MM.1S (cell line): ENCODE results near the gene APBB3.

ENCODE experiments used
- DNase-seq: peaks from one replicate; pipeline ENCODE4 v3.0.0-alpha.2; 2015
- H2AFZ ChIP-seq: fragments of 300-600 bp; sonication (generic); 2 replicates; pipeline ENCODE4 v1.6.0; 2016; ENCODE audit warnings: antibody characterized with exemption, low read length
- H3F3A ChIP-seq: fragments of 300-600 bp; sonication (generic); 2 replicates; pipeline ENCODE4 v1.6.1; 2016; ENCODE audit warnings: mild to moderate bottlenecking, antibody characterized with exemption, low read length, moderate library complexity, mixed read lengths; ENCODE audit not compliant: insufficient read depth
- H3K27ac ChIP-seq: fragments of 300-600 bp; sonication (generic); 2 replicates; pipeline ENCODE4 v1.5.1; 2016; ENCODE audit warnings: mild to moderate bottlenecking, low read length
- H3K27me3 ChIP-seq: fragments of 300-600 bp; sonication (generic); replicated peaks from 2 replicates; pipeline ENCODE4 v1.6.0; 2016; ENCODE audit warnings: low read length; ENCODE audit not compliant: insufficient read depth
- H3K36me3 ChIP-seq: fragments of 300-600 bp; sonication (generic); replicated peaks from 2 replicates; pipeline ENCODE4 v1.6.1; 2016; ENCODE audit warnings: mild to moderate bottlenecking, low read length, mixed read lengths; ENCODE audit not compliant: insufficient read depth
- H3K4me1 ChIP-seq: fragments of 300-600 bp; sonication (generic); 2 replicates; pipeline ENCODE4 v1.6.1; 2016; ENCODE audit warnings: low read length, mixed read lengths
- H3K4me2 ChIP-seq: fragments of 300-600 bp; sonication (generic); 2 replicates; pipeline ENCODE4 v1.6.0; 2016; ENCODE audit warnings: low read depth, low read length
- H3K4me3 ChIP-seq: fragments of 300-600 bp; sonication (generic); 2 replicates; pipeline ENCODE4 v1.5.1; 2016; ENCODE audit warnings: low read length, mixed read lengths
- H3K79me2 ChIP-seq: fragments of 300-600 bp; sonication (generic); 2 replicates; pipeline ENCODE4 v1.6.1; 2016; ENCODE audit warnings: mixed run types, low read length, mixed read lengths
- H3K9ac ChIP-seq: fragments of 300-600 bp; sonication (generic); 2 replicates; pipeline ENCODE4 v1.6.1; 2016; ENCODE audit warnings: low read length, mixed read lengths
- H3K9me2 ChIP-seq: fragments of 300-600 bp; sonication (generic); replicated peaks from 2 replicates; pipeline ENCODE4 v1.6.1; 2016; ENCODE audit warnings: mild to moderate bottlenecking, low read length, mixed read lengths; ENCODE audit not compliant: insufficient read depth
- H3K9me3 ChIP-seq: fragments of 300-600 bp; sonication (generic); replicated peaks from 2 replicates; pipeline ENCODE4 v1.6.1; 2016; ENCODE audit warnings: mild to moderate bottlenecking, low read length, mixed read lengths; ENCODE audit not compliant: insufficient read depth
- H4K20me1 ChIP-seq: fragments of 300-600 bp; sonication (generic); 2 replicates; pipeline ENCODE4 v1.6.1; 2016; ENCODE audit warnings: mild to moderate bottlenecking, low read length, moderate library complexity, mixed read lengths; ENCODE audit not compliant: insufficient read depth
- CTCF ChIP-seq: fragments of 300-600 bp; sonication (generic); IDR thresholded peaks from 2 replicates; pipeline ENCODE4 v1.5.1; 2016; ENCODE audit warnings: antibody characterized with exemption, low read length, mixed read lengths
- EZH2 ChIP-seq: fragments of 300-600 bp; sonication (generic); optimal IDR thresholded peaks from 2 replicates; pipeline ENCODE3; 2017; ENCODE audit warnings: low read depth, mild to moderate bottlenecking, antibody characterized with exemption, low read length, mixed read lengths
- EZH2phosphoT487 ChIP-seq: fragments of 300-600 bp; sonication (generic); IDR thresholded peaks from 2 replicates; pipeline ENCODE4 v1.6.1; 2018; ENCODE audit warnings: antibody characterized with exemption, low read length

Gene APBB3

GRCh38 chr5:140568443-140569063 lies 4.2 kb upstream of the APBB3 start:
- H3K4me1 ChIP-seq = peaks cover 40% of the 10 kb centered on the region
- H3K79me2 ChIP-seq = peaks cover 46% of the 10 kb centered on the region
- no peak overlapping the region; the same call in 1 of the 2 replicates for H3K4me3 ChIP-seq
- no peaks in the 10 kb centered on the region for H3K9me2 ChIP-seq
- no peak for DNase-seq
- H3K9me3 ChIP-seq = no peaks in the 10 kb centered on the region
- no peaks in the 10 kb centered on the region for H3K36me3 ChIP-seq
- H3K27me3 ChIP-seq = no peaks in the 10 kb centered on the region
- peak overlapping the region; percentile 40; the same call in 1 of the 2 replicates for H3K9ac ChIP-seq
- TF ChIP-seq EZH2phosphoT487 = no peak
- no peak for TF ChIP-seq CTCF
- TF ChIP-seq EZH2 = no peak
- no peak overlapping the region for H2AFZ ChIP-seq
- H3K4me2 ChIP-seq = peak overlapping the region; percentile 65
- H3K27ac ChIP-seq = peak overlapping the region; percentile 70
- H3F3A ChIP-seq = peaks cover 18% of the 10 kb centered on the region
- no peaks in the 10 kb centered on the region for H4K20me1 ChIP-seq

DNA sequence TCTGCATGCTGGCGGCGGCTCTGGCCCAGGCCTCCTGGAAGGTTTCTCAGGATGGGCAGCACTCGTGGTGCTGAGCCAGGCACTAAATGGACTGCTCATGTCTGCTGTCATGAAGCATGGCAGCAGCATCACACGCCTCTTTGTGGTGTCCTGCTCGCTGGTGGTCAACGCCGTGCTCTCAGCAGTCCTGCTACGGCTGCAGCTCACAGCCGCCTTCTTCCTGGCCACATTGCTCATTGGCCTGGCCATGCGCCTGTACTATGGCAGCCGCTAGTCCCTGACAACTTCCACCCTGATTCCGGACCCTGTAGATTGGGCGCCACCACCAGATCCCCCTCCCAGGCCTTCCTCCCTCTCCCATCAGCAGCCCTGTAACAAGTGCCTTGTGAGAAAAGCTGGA lies 3.5 kb upstream of the APBB3 start:
- no peak overlapping the region for H3K4me2 ChIP-seq
- peaks cover 46% of the 10 kb centered on the region for H3K79me2 ChIP-seq
- H3K27me3 ChIP-seq = no peaks in the 10 kb centered on the region
- H3K9me3 ChIP-seq = no peaks in the 10 kb centered on the region
- no peaks in the 10 kb centered on the region for H3K36me3 ChIP-seq
- H3K9me2 ChIP-seq = no peaks in the 10 kb centered on the region
- no peaks in the 10 kb centered on the region for H4K20me1 ChIP-seq
- H3K4me1 ChIP-seq = peaks cover 44% of the 10 kb centered on the region
- H3F3A ChIP-seq = peaks cover 18% of the 10 kb centered on the region
- H3K27ac ChIP-seq = peak overlapping the region; percentile 70; the same call in 1 of the 2 replicates
- H3K9ac ChIP-seq = no peak overlapping the region
- TF ChIP-seq EZH2 = no peak
- TF ChIP-seq EZH2phosphoT487 = no peak
- TF ChIP-seq CTCF = no peak
- no peak overlapping the region for H2AFZ ChIP-seq
- no peak for DNase-seq
- H3K4me3 ChIP-seq = no peak overlapping the region

- Histone ChIP-seq H3K9ac (no peak overlapping the region), H3K27ac (no peak overlapping the region), H2AFZ (no peak overlapping the region), H3K4me1 (peaks cover 44% of the 10 kb centered on the region), H3K79me2 (peaks cover 46% of the 10 kb centered on the region), H3K4me3 (no peak overlapping the region), H3K9me2 (no peaks in the 10 kb centered on the region), H4K20me1 (no peaks in the 10 kb centered on the region), H3K9me3 (no peaks in the 10 kb centered on the region), H3F3A (peaks cover 18% of the 10 kb centered on the region), H3K4me2 (no peak overlapping the region), H3K36me3 (no peaks in the 10 kb centered on the region), H3K27me3 (no peaks in the 10 kb centered on the region)
- no peak for TF ChIP-seq EZH2phosphoT487
- no peak for TF ChIP-seq EZH2
- no peak for TF ChIP-seq CTCF
- DNase-seq = no peak
Measured at GRCh38 chr5:140567136-140567818, 2.9 kb upstream of the APBB3 start.
